Duodenal mucosa (tissue), 2 donors: Measurements from ENCODE around the gene TIGAR.

Source experiments
- H3K27ac ChIP-seq: one replicate; pipeline ENCODE4 v1.7.0; 2013; ENCODE audit warnings: low read depth, low read length
- H3K27me3 ChIP-seq, 2 donors: one replicate each; pipeline ENCODE4 v1.7.0; 2013; ENCODE audit warnings: low read length in 2 of 2, control low read depth in 1 of 2; ENCODE audit not compliant: insufficient read depth in 2 of 2, control insufficient read depth in 1 of 2
- H3K36me3 ChIP-seq, 2 donors: one replicate each; pipeline ENCODE4 v1.7.0; 2013; ENCODE audit warnings: low read length in 2 of 2, control low read depth in 1 of 2; ENCODE audit not compliant: insufficient read depth in 2 of 2, control insufficient read depth in 1 of 2
- H3K4me1 ChIP-seq, 2 donors: one replicate each; pipeline ENCODE4 v1.7.0; 2013; ENCODE audit warnings: low read length in 2 of 2, control low read depth in 1 of 2; ENCODE audit not compliant: insufficient read depth in 2 of 2, control insufficient read depth in 1 of 2
- H3K4me3 ChIP-seq, 2 donors: one replicate each; pipeline ENCODE4 v1.7.0; 2013; ENCODE audit warnings: low read length in 2 of 2, low read depth in 1 of 2
- H3K9ac ChIP-seq, 2 donors: one replicate each; pipeline ENCODE4 v1.7.0; 2013; ENCODE audit warnings: low read length in 2 of 2, low read depth in 1 of 2
- H3K9me3 ChIP-seq, 2 donors: one replicate each; pipeline ENCODE4 v1.7.0; 2013; ENCODE audit warnings: low read length in 2 of 2, control low read depth in 1 of 2; ENCODE audit not compliant: control insufficient read depth in 1 of 2

Gene TIGAR

GRCh38 chr12:4276524-4277204, 44.3 kb upstream of the TIGAR start:
- Histone ChIP-seq H3K4me1 (peaks cover 61 to 68% of the 10 kb centered on the region in 2 donors), H3K9me3 (no peaks in the 10 kb centered on the region), H3K27ac (no peak overlapping the region), H3K36me3 (peaks cover 22 to 42% of the 10 kb centered on the region in 2 donors), H3K9ac (peak overlapping the region; percentile 17 to 56), H3K27me3 (no peaks in the 10 kb centered on the region), H3K4me3 (peak overlapping the region; percentile 91 to 98)

DNA sequence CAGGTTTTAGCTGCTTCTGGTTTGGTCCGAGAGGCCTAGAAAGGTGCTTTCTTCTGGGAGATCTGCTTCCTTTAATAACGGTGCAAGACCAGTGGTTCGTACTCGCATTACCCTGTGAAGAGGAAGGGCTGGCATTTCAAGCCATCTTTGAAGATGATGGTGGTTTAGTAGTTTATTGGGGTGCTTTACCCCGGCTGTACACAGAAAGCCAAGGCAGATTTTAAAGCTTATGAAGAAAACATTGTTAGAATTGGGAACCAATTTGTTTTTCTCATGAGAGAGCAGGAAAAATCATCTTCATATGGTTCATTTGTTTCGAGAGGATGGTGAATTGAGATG, 43.8 kb upstream of the TIGAR start:
- no peak overlapping the region for H3K27ac ChIP-seq
- no peak overlapping the region for H3K9ac ChIP-seq

GRCh38 chr12:4277857-4278256, 43.2 kb upstream of the TIGAR start:
- H3K27ac ChIP-seq = no peak overlapping the region
- peaks cover 29 to 54% of the 10 kb centered on the region in 2 donors for H3K36me3 ChIP-seq
- no peaks in the 10 kb centered on the region for H3K9me3 ChIP-seq
- H3K4me1 ChIP-seq = peaks cover 58 to 68% of the 10 kb centered on the region in 2 donors
- no peaks in the 10 kb centered on the region for H3K27me3 ChIP-seq
- peak overlapping the region in 1 of 2 donors; percentile 6 for H3K9ac ChIP-seq
- peak overlapping the region in 1 of 2 donors; percentile 17 for H3K4me3 ChIP-seq

More for the DNA sequence above, 43.8 kb upstream of the TIGAR start:
- H3K9me3 ChIP-seq = no peaks in the 10 kb centered on the region
- peak overlapping the region; percentile 57 to 91 for H3K4me3 ChIP-seq
- H3K27me3 ChIP-seq = no peaks in the 10 kb centered on the region
- H3K36me3 ChIP-seq = peaks cover 25 to 47% of the 10 kb centered on the region in 2 donors
- peaks cover 60 to 68% of the 10 kb centered on the region in 2 donors for H3K4me1 ChIP-seq

- Histone ChIP-seq H3K36me3 (peaks cover 36 to 61% of the 10 kb centered on the region in 2 donors), H3K9me3 (no peaks in the 10 kb centered on the region), H3K27ac (no peak overlapping the region), H3K27me3 (no peaks in the 10 kb centered on the region), H3K9ac (peak overlapping the region in 1 of 2 donors; percentile 6), H3K4me1 (peaks cover 61 to 65% of the 10 kb centered on the region in 2 donors), H3K4me3 (peak overlapping the region; percentile 17 to 24)
Observed at GRCh38 chr12:4278329-4279197, 42.5 kb upstream of the TIGAR start.

DNA sequence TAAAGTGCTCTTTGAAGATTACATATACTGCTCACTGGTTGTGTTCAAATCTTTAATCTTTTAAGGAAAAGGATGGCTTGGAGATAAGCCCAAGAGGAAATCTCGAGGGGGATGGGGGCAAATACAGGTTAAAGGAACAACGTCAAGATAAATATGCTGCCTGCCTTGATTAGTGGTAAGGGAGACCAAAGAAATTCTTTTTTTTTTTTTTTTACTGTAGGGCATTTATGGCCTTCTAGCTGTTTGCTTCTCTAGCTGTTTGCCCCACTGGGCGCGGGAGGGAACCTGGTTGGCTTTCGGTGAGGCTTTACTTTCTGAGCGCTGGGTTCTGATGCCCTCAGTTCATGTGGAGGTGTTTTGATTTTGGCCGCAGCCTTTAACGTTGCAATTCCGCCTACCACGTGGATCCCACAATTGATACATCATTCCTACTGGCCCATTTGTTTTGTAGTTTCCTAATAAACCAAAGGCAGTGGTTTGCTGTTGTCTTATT, 41.8 kb upstream of the TIGAR start:
- Histone ChIP-seq H3K27me3 (no peaks in the 10 kb centered on the region), H3K4me3 (no peak overlapping the region), H3K4me1 (peaks cover 65% of the 10 kb centered on the region in 2 donors), H3K9ac (peak overlapping the region; percentile 1 to 12), H3K27ac (no peak overlapping the region), H3K9me3 (no peaks in the 10 kb centered on the region), H3K36me3 (peaks cover 37 to 68% of the 10 kb centered on the region in 2 donors)

DNA sequence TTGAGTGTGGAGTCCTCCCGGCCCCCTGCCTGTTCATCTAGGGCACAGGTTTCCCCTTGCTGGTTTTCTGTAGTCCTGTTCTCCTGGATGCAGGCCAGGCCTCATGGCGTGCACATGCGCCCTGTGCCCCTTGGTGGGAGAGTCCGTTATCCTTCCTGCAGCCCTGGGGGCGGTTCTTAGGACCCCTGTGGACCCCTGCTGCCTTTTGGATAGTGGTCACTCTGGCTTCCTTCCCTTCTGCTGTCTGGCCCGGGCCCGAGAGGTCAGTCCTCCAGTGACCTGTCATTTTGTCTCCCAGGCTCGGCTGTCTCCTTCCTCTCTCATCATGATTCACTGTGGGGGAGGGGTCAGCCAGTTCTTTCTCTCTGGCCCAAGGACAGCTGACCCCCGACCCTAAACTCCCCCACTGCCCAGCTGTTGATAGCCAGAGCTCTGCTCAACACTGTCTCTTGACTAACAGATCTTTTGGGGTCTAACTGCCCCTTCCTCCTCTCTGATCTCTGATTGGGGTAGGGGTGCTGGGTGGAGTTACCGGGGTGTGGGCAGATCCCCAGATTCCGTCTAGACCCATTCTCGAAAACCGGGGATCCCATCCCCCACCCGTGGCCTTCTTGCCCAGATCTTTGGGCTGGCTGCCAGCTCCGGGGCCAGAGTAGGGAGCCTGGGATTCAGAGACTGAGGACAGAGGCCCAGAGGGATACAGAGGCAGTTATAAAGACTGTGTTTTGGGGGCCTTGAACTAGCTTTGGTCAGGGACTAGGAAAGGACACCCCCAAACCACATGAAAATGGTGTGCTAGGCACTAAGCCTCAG, 40.5 kb upstream of the TIGAR start:
- peak overlapping the region; percentile 5 to 11 for H3K4me3 ChIP-seq
- peak overlapping the region; percentile 36 for H3K27ac ChIP-seq
- no peaks in the 10 kb centered on the region for H3K27me3 ChIP-seq
- peaks cover 40 to 79% of the 10 kb centered on the region in 2 donors for H3K36me3 ChIP-seq
- peaks cover 68% of the 10 kb centered on the region in 2 donors for H3K4me1 ChIP-seq
- no peaks in the 10 kb centered on the region for H3K9me3 ChIP-seq
- H3K9ac ChIP-seq = peak overlapping the region; percentile 13 to 22

- no peaks in the 10 kb centered on the region for H3K27me3 ChIP-seq
- peak overlapping the region; percentile 5 to 11 for H3K4me3 ChIP-seq
- peaks cover 47 to 85% of the 10 kb centered on the region in 2 donors for H3K36me3 ChIP-seq
- peak overlapping the region; percentile 36 for H3K27ac ChIP-seq
- H3K9ac ChIP-seq = peak overlapping the region; percentile 13 to 22
- peaks cover 71 to 74% of the 10 kb centered on the region in 2 donors for H3K4me1 ChIP-seq
- H3K9me3 ChIP-seq = no peaks in the 10 kb centered on the region
Observed at GRCh38 chr12:4281173-4281654, 39.8 kb upstream of the TIGAR start.

GRCh38 chr12:4282103-4282891, 38.7 kb upstream of the TIGAR start:
- Histone ChIP-seq H3K27me3 (no peaks in the 10 kb centered on the region), H3K9ac (no peak overlapping the region), H3K4me3 (no peak overlapping the region), H3K36me3 (peaks cover 49 to 93% of the 10 kb centered on the region in 2 donors), H3K27ac (no peak overlapping the region), H3K9me3 (no peaks in the 10 kb centered on the region), H3K4me1 (peaks cover 73 to 76% of the 10 kb centered on the region in 2 donors)

- H3K27me3 ChIP-seq = no peaks in the 10 kb centered on the region
- H3K36me3 ChIP-seq = peaks cover 48 to 93% of the 10 kb centered on the region in 2 donors
- no peak overlapping the region for H3K27ac ChIP-seq
- no peak overlapping the region for H3K4me3 ChIP-seq
- H3K9ac ChIP-seq = no peak overlapping the region
- H3K9me3 ChIP-seq = no peaks in the 10 kb centered on the region
- H3K4me1 ChIP-seq = peaks cover 73 to 76% of the 10 kb centered on the region in 2 donors
Observed at GRCh38 chr12:4282892-4283511, 38.0 kb upstream of the TIGAR start.
